Measurements from ENCODE around the gene PLEK2.

PLEK2 gene

GRCh38 chr14:67421356-67422224, 9.6 kb upstream of the PLEK2 start:
- Histone ChIP-seq H3K27ac (no peak overlapping the region), H3K4me3 (ENCODE audit: low read depth, low read length) (no peak overlapping the region), H3K27me3 (ENCODE audit: insufficient read depth, low read depth, severe bottlenecking) (no peaks in the 10 kb centered on the region), H3K9me3 (ENCODE audit: severe bottlenecking) (no peaks in the 10 kb centered on the region), H3K36me3 (no peaks in the 10 kb centered on the region)
- no peak for DNase-seq
- TF ChIP-seq CTCF (IDR thresholded peaks at IDR 0.05; ENCODE audit: low read depth, low read length), result no peak

- Histone ChIP-seq H3K27me3 (ENCODE audit: insufficient read depth, low read depth, severe bottlenecking) (no peaks in the 10 kb centered on the region), H3K4me3 (ENCODE audit: low read depth, low read length) (no peak overlapping the region), H3K27ac (no peak overlapping the region), H3K36me3 (no peaks in the 10 kb centered on the region), H3K9me3 (ENCODE audit: severe bottlenecking) (no peaks in the 10 kb centered on the region)
- TF ChIP-seq CTCF (IDR thresholded peaks at IDR 0.05; ENCODE audit: low read depth, low read length), result peak; percentile 34; the same call in 1 of the 2 replicates
- peak; percentile 68 for DNase-seq
Measured at GRCh38 chr14:67420102-67420739, 8.3 kb upstream of the PLEK2 start.

GRCh38 chr14:67418401-67419191, 6.6 kb upstream of the PLEK2 start:
- no peak for TF ChIP-seq CTCF (IDR thresholded peaks at IDR 0.05; ENCODE audit: low read depth, low read length)
- H3K9me3 ChIP-seq (ENCODE audit: severe bottlenecking), result no peaks in the 10 kb centered on the region
- no peak overlapping the region for H3K4me3 ChIP-seq (ENCODE audit: low read depth, low read length)
- H3K36me3 ChIP-seq, result no peaks in the 10 kb centered on the region
- no peak overlapping the region for H3K27ac ChIP-seq
- H3K27me3 ChIP-seq (ENCODE audit: insufficient read depth, low read depth, severe bottlenecking), result no peaks in the 10 kb centered on the region
- no peak for DNase-seq

GRCh38 chr14:67417633-67418032, 5.7 kb upstream of the PLEK2 start:
- Histone ChIP-seq H3K27ac (no peak overlapping the region), H3K27me3 (ENCODE audit: insufficient read depth, low read depth, severe bottlenecking) (no peaks in the 10 kb centered on the region), H3K36me3 (no peaks in the 10 kb centered on the region), H3K4me3 (ENCODE audit: low read depth, low read length) (no peak overlapping the region), H3K9me3 (ENCODE audit: severe bottlenecking) (no peaks in the 10 kb centered on the region)
- no peak for TF ChIP-seq CTCF (IDR thresholded peaks at IDR 0.05; ENCODE audit: low read depth, low read length)
- no peak for DNase-seq

GRCh38 chr14:67416810-67417209, 4.8 kb upstream of the PLEK2 start:
- Histone ChIP-seq H3K9me3 (ENCODE audit: severe bottlenecking) (no peaks in the 10 kb centered on the region), H3K4me3 (ENCODE audit: low read depth, low read length) (no peak overlapping the region), H3K27ac (no peak overlapping the region), H3K27me3 (ENCODE audit: insufficient read depth, low read depth, severe bottlenecking) (no peaks in the 10 kb centered on the region), H3K36me3 (no peaks in the 10 kb centered on the region)
- no peak for TF ChIP-seq CTCF (IDR thresholded peaks at IDR 0.05; ENCODE audit: low read depth, low read length)
- DNase-seq, result no peak
